OCI-LY3 (cell line): ENCODE results near the gene GLIPR1L1.

ENCODE experiments used
- CTCF ChIP-seq: fragments of 200-600, 300-600 bp; sonication (generic); IDR thresholded peaks from 2 replicates; pipeline ENCODE4 v1.5.1; 2014; ENCODE audit warnings: antibody characterized with exemption, low read length, low read depth
- EZH2phosphoT487 ChIP-seq: fragments of 200-600 bp; shearing (Covaris generic); IDR thresholded peaks from 2 replicates; pipeline ENCODE4 v1.6.1; 2018; ENCODE audit warnings: antibody characterized with exemption, mixed run types, low read depth

GRCh38 chr12:75291014-75291413 lies 43.5 kb upstream of the GLIPR1L1 start:
- no peak for TF ChIP-seq CTCF
- no peak for TF ChIP-seq EZH2phosphoT487
